Measurements from ENCODE around the gene TNFSF13B. TPM values are rescaled to one million over a fixed set of nuclear protein-coding genes. Genes with fewer than 3 reads are reported as not detected.

Gene TNFSF13B
- total RNA-seq, 4 donors from 2014 or later, result 1.1 to 7.1 TPM; not detected in 2

DNA sequence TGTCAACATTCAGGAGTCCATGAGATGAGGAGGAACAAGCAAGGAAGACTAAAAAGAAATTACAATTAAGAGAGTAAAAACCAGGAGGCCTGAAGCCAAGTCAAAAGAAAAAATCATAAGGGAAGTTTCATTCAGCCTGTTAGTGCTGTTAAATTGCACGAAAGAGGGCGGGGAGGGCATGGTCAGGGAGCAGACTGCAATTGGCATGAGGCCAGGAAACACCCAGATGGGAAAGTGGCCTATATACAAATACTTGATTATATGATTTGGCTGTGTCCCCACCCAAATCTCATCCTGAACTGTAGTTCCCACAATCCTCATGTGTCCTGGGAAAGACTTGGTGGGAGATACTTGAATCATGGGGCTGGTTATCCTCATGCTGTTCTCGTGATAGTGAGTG lies 43.9 kb downstream of the TNFSF13B start:
- Histone ChIP-seq H3K4me1 (no peaks in the 10 kb centered on the region), H3K9me3 (no peaks in the 10 kb centered on the region), H3K36me3 (no peaks in the 10 kb centered on the region), H3K4me3 (no peak overlapping the region), H3K27me3 (no peaks in the 10 kb centered on the region), H3K27ac (no peak overlapping the region)
- in situ Hi-C loops (cut with MboI; ENCODE audit: low pct_ligation_motif_present in 1 of 4, low pct_unique_long_range_greater_than_20kb in 1 of 4, low sequenced_read_pairs in 3 of 4) (no loop called here), intact Hi-C loops (cut with DNase I; ENCODE audit: low total_unique reads) (no loop called here)
- WGBS, 2 donors (ENCODE audit: low coverage in 1 of 2), result 50 to 63% methylated on average over 2 to 3 of the region's 3 CpGs
- TF ChIP-seq, protein P1, sequence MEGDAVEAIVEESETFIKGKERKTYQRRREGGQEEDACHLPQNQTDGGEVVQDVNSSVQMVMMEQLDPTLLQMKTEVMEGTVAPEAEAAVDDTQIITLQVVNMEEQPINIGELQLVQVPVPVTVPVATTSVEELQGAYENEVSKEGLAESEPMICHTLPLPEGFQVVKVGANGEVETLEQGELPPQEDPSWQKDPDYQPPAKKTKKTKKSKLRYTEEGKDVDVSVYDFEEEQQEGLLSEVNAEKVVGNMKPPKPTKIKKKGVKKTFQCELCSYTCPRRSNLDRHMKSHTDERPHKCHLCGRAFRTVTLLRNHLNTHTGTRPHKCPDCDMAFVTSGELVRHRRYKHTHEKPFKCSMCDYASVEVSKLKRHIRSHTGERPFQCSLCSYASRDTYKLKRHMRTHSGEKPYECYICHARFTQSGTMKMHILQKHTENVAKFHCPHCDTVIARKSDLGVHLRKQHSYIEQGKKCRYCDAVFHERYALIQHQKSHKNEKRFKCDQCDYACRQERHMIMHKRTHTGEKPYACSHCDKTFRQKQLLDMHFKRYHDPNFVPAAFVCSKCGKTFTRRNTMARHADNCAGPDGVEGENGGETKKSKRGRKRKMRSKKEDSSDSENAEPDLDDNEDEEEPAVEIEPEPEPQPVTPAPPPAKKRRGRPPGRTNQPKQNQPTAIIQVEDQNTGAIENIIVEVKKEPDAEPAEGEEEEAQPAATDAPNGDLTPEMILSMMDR (IDR thresholded peaks at IDR 0.05), result no peak
- TF ChIP-seq EP300 (IDR thresholded peaks at IDR 0.05; ENCODE audit: low read depth), result no peak
- no peak for TF ChIP-seq POLR2A (IDR thresholded peaks at IDR 0.05)
- no peak for TF ChIP-seq POLR2AphosphoS5 (IDR thresholded peaks at IDR 0.05)
- no peak for DNase-seq

- no peak for TF ChIP-seq POLR2AphosphoS5 (IDR thresholded peaks at IDR 0.05)
- no peak for TF ChIP-seq POLR2A (IDR thresholded peaks at IDR 0.05)
- TF ChIP-seq, protein P1 (IDR thresholded peaks at IDR 0.05), result no peak
- no peak for TF ChIP-seq EP300 (IDR thresholded peaks at IDR 0.05; ENCODE audit: low read depth)
- H3K4me1 ChIP-seq, result no peaks in the 10 kb centered on the region
- DNase-seq, result no peak
- H3K4me3 ChIP-seq, result no peak overlapping the region
- no peaks in the 10 kb centered on the region for H3K9me3 ChIP-seq
- no peak overlapping the region for H3K27ac ChIP-seq
- intact Hi-C loops (cut with DNase I; ENCODE audit: low total_unique reads), result no loop called here
- H3K36me3 ChIP-seq, result no peaks in the 10 kb centered on the region
- in situ Hi-C loops (cut with MboI; ENCODE audit: low pct_ligation_motif_present in 1 of 4, low pct_unique_long_range_greater_than_20kb in 1 of 4, low sequenced_read_pairs in 3 of 4), result no loop called here
- 73 to 74% methylated on average over 5 of the region's 5 CpGs for WGBS, 2 donors (ENCODE audit: low coverage in 1 of 2)
- no peaks in the 10 kb centered on the region for H3K27me3 ChIP-seq
Measured at GRCh38 chr13:108315273-108315672, 45.8 kb downstream of the TNFSF13B start.

- Histone ChIP-seq H3K36me3 (no peaks in the 10 kb centered on the region), H3K27me3 (no peaks in the 10 kb centered on the region), H3K4me3 (no peak overlapping the region), H3K9me3 (no peaks in the 10 kb centered on the region), H3K4me1 (no peaks in the 10 kb centered on the region), H3K27ac (no peak overlapping the region)
- WGBS, 2 donors (ENCODE audit: low coverage in 1 of 2), result 85 to 90% methylated on average over 2 to 3 of the region's 3 CpGs
- in situ Hi-C loops (cut with MboI; ENCODE audit: low pct_ligation_motif_present in 1 of 4, low pct_unique_long_range_greater_than_20kb in 1 of 4, low sequenced_read_pairs in 3 of 4), result no loop called here
- intact Hi-C loops (cut with DNase I; ENCODE audit: low total_unique reads), result no loop called here
- no peak for TF ChIP-seq POLR2AphosphoS5 (IDR thresholded peaks at IDR 0.05)
- TF ChIP-seq, protein P1 (IDR thresholded peaks at IDR 0.05), result no peak
- TF ChIP-seq POLR2A (IDR thresholded peaks at IDR 0.05), result no peak
- TF ChIP-seq EP300 (IDR thresholded peaks at IDR 0.05; ENCODE audit: low read depth), result no peak
- no peak for DNase-seq
Measured at GRCh38 chr13:108315991-108316390, 46.5 kb downstream of the TNFSF13B start.

DNA sequence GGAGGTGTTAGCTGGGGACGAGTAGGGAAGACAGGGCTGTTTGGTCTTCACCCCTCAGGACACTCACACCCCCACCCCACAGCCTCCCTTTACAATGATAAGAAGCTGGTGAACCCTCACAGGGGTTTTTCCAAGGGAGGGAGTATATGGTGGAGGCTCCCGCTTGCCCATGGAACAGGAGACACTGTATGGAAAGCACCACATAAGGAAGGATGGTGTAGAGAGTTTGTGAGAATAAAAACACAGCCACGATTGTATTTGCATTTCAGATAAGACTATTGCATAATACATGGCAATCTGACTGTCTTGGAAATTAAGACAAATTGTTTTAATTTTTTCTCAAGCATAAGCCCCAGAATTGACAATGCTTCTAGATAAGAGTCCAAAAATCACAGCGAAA lies 46.9 kb downstream of the TNFSF13B start:
- intact Hi-C loops (cut with DNase I; ENCODE audit: low total_unique reads), result no loop called here

More for the DNA sequence above, 46.9 kb downstream of the TNFSF13B start:
- H3K4me1 ChIP-seq, result no peaks in the 10 kb centered on the region
- in situ Hi-C loops (cut with MboI; ENCODE audit: low pct_ligation_motif_present in 1 of 4, low pct_unique_long_range_greater_than_20kb in 1 of 4, low sequenced_read_pairs in 3 of 4), result no loop called here
- H3K36me3 ChIP-seq, result no peaks in the 10 kb centered on the region
- no peaks in the 10 kb centered on the region for H3K9me3 ChIP-seq
- H3K27me3 ChIP-seq, result no peaks in the 10 kb centered on the region
- no peak overlapping the region for H3K27ac ChIP-seq
- H3K4me3 ChIP-seq, result no peak overlapping the region
- no peak for DNase-seq
- 76 to 77% methylated on average over 2 to 4 of the region's 4 CpGs for WGBS, 2 donors (ENCODE audit: low coverage in 1 of 2)
- TF ChIP-seq, protein P1 (IDR thresholded peaks at IDR 0.05), result no peak
- TF ChIP-seq POLR2A (IDR thresholded peaks at IDR 0.05) (no peak), EP300 (IDR thresholded peaks at IDR 0.05; ENCODE audit: low read depth) (no peak), POLR2AphosphoS5 (IDR thresholded peaks at IDR 0.05) (no peak)
